Activated effector memory CD4-positive, alpha-beta T cell treated with Interleukin-2 at 50 U/mL for 16 hours (primary cell): ENCODE data around the gene CDKL5.
"Not testable (repeated sequence)": the region's sequence is repeated elsewhere in the genome, so short reads cannot be mapped to it uniquely, and the experiment has no call there.

Source experiments
- DNase-seq: peaks from one replicate; pipeline ENCODE4 v3.0.0-alpha.2; 2020

Gene CDKL5

GRCh38 chrX:18425199-18426003, at the start of gene CDKL5:
TSS of gene CDKL5 (plus strand) at chrX:18425608. CDS start at chrX:18507097, 81,489 bp downstream.
- peak; percentile 93 for DNase-seq

GRCh38 chrX:18377796-18378195, 47.6 kb upstream of the CDKL5 start:
- no peak for DNase-seq

GRCh38 chrX:18389966-18390365, 35.4 kb upstream of the CDKL5 start:
- DNase-seq: no peak

- DNase-seq: peak; percentile 20
Observed at GRCh38 chrX:18390941-18391538, 34.4 kb upstream of the CDKL5 start.

GRCh38 chrX:18394477-18394876, 30.9 kb upstream of the CDKL5 start:
- no peak for DNase-seq

- DNase-seq: no peak
Observed at GRCh38 chrX:18401848-18402213, 23.6 kb upstream of the CDKL5 start.

GRCh38 chrX:18406531-18407266, 18.7 kb upstream of the CDKL5 start:
- DNase-seq: no peak

GRCh38 chrX:18410038-18410437, 15.4 kb upstream of the CDKL5 start:
- no peak for DNase-seq

GRCh38 chrX:18415386-18415785, 10.0 kb upstream of the CDKL5 start:
- DNase-seq: no peak

GRCh38 chrX:18422325-18422724, 3.1 kb upstream of the CDKL5 start:
- DNase-seq: no peak

GRCh38 chrX:18422886-18423285, 2.5 kb upstream of the CDKL5 start:
- DNase-seq: no peak

- DNase-seq: peak; percentile 2
Observed at GRCh38 chrX:18424482-18425198, 768 bp upstream of the CDKL5 start.

GRCh38 chrX:18426004-18426320, 554 bp downstream of the CDKL5 start:
- DNase-seq: no peak

- DNase-seq: no peak
Observed at GRCh38 chrX:18428006-18428405, 2.6 kb downstream of the CDKL5 start.

- not testable (repeated sequence) for DNase-seq
Observed at GRCh38 chrX:18433288-18433687, 7.9 kb downstream of the CDKL5 start.

GRCh38 chrX:18434896-18435295, 9.5 kb downstream of the CDKL5 start:
- DNase-seq: no peak

- DNase-seq: no peak
Observed at GRCh38 chrX:18436017-18436416, 10.6 kb downstream of the CDKL5 start.

- no peak for DNase-seq
Observed at GRCh38 chrX:18440835-18441234, 15.4 kb downstream of the CDKL5 start.

- no peak for DNase-seq
Observed at GRCh38 chrX:18441780-18442367, 16.5 kb downstream of the CDKL5 start.

- no peak for DNase-seq
Observed at GRCh38 chrX:18448416-18448815, 23.0 kb downstream of the CDKL5 start.

GRCh38 chrX:18449236-18449635, 23.8 kb downstream of the CDKL5 start:
- no peak for DNase-seq

GRCh38 chrX:18455384-18455783, 30.0 kb downstream of the CDKL5 start:
- no peak for DNase-seq

GRCh38 chrX:18457000-18457399, 31.6 kb downstream of the CDKL5 start:
- no peak for DNase-seq
